Uterus (tissue), 2 donors: ENCODE measurements around the gene NLRP12.

Experiments
- CTCF ChIP-seq, 4 experiments: fragments of 200-600 bp in 2 of 4; fragments of 450-650 bp in 2 of 4; sonication (generic) in 2 of 4; IDR thresholded peaks; one replicate each; pipeline ENCODE4 v1.5.1; 2016 to 2019; ENCODE audit warnings: antibody characterized with exemption in 4 of 4, mild to moderate bottlenecking in 2 of 4, moderate library complexity in 1 of 4
- POLR2A ChIP-seq, 2 donors: fragments of 450-650 bp; IDR thresholded peaks; one replicate each; pipeline ENCODE4 v1.6.1; 2016; ENCODE audit warnings: antibody characterized with exemption in 2 of 2, mild to moderate bottlenecking in 1 of 2, moderate library complexity in 1 of 2

DNA sequence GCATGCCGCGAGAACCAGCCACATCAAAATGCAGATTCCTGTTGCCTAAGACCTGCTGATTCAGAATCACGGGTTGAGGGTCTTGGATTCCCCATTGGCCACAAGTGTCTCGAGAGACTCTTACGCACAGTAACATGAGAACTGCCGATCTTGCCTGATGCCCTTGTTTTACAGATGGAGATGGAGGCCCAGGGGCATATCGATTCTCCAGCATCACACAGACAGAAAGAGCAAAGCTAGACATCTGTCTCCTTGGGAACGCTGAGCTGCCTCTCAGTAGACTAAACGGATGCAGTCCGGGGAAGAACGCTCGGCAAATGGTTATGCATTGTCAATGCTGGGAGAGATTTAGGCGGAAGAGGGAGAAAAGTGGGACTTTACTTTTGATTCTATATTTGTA lies 5.4 kb downstream of the NLRP12 start:
- TF ChIP-seq POLR2A (IDR thresholded peaks at IDR 0.05) (no peak), CTCF (IDR thresholded peaks at IDR 0.05) (no peak)
